ENCODE data around the gene BMF.

- no peak for TF ChIP-seq RAD21 (IDR thresholded peaks at IDR 0.05; ENCODE audit: low read length)
- no peak for TF ChIP-seq RFX5 (IDR thresholded peaks at IDR 0.05; ENCODE audit: low read depth, low read length)
- TF ChIP-seq CTCF (conservative IDR thresholded peaks at IDR 0.05; ENCODE audit: low read depth, low read length): no peak
- no peak for TF ChIP-seq SMC3 (IDR thresholded peaks at IDR 0.05; ENCODE audit: low read depth, low read length)
- TF ChIP-seq POLR2A (IDR thresholded peaks at IDR 0.05; ENCODE audit: low read depth, low read length): no peak
Observed at GRCh38 chr15:40128766-40129660, 20.3 kb upstream of the BMF start.
